GM12878 (cell line): ENCODE data around the gene ENDOD1. TPM values are rescaled to one million over a fixed set of nuclear protein-coding genes. Genes with fewer than 3 reads are reported as not detected.
A peak's percentile ranks its signal among the peaks of the same experiment; 100 is the strongest.

Experiments used
- BRCA1 ChIP-seq: IDR thresholded peaks from 2 replicates; pipeline ENCODE4 v1.6.1; 2011; ENCODE audit warnings: low read depth, low read length, improper control_type of control experiment
- CEBPB ChIP-seq, 2 experiments: fragments of 150-350 bp in 1 of 2; IDR thresholded peaks; 2 replicates each; pipeline ENCODE4 v1.6.1; 2012 to 2014; ENCODE audit warnings: low read depth in 2 of 2, low read length in 2 of 2, borderline replicate concordance in 1 of 2, inconsistent platforms in 1 of 2
- CHD4 ChIP-seq: fragments of 200-600 bp; sonication (generic); IDR thresholded peaks from 2 replicates; pipeline ENCODE4 v1.6.1; 2016; ENCODE audit warnings: mild to moderate bottlenecking
- CREM ChIP-seq: IDR thresholded peaks from 2 replicates; pipeline ENCODE4 v1.6.1; 2014; ENCODE audit warnings: antibody characterized with exemption, low read depth
- EED ChIP-seq: sonication (generic); IDR thresholded peaks from 2 replicates; pipeline ENCODE4 v1.6.1; 2016; ENCODE audit warnings: antibody characterized with exemption, low read depth
- KAT2A ChIP-seq: conservative IDR thresholded peaks from 2 replicates; pipeline ENCODE4 v1.6.1; 2011; ENCODE audit warnings: low read depth, low read length; ENCODE audit not compliant: control insufficient read depth
- MEF2A ChIP-seq: IDR thresholded peaks from 2 replicates; pipeline ENCODE4 v1.6.1; 2011; ENCODE audit warnings: low read depth, mild to moderate bottlenecking, low read length, moderate library complexity; ENCODE audit not compliant: insufficient read depth
- NFIC ChIP-seq: IDR thresholded peaks from 2 replicates; pipeline ENCODE4 v1.6.1; 2012; ENCODE audit warnings: low read depth, mild to moderate bottlenecking, inconsistent platforms, low read length, moderate library complexity
- NR2C2 ChIP-seq: IDR thresholded peaks from 2 replicates; pipeline ENCODE4 v1.6.1; 2011; ENCODE audit warnings: borderline replicate concordance, low read depth; ENCODE audit not compliant: control insufficient read depth, insufficient read length
- PAX5 ChIP-seq: IDR thresholded peaks from 2 replicates; pipeline ENCODE4 v1.6.1; 2011; ENCODE audit warnings: low read depth, low read length, borderline replicate concordance
- PAX8 ChIP-seq: fragments of 450-650 bp; IDR thresholded peaks from 2 replicates; pipeline ENCODE4 v1.6.1; 2017; ENCODE audit warnings: mild to moderate bottlenecking, moderate library complexity
- POLR2AphosphoS2 ChIP-seq: IDR thresholded peaks from 2 replicates; pipeline ENCODE4 v1.6.1; 2011; ENCODE audit warnings: low read depth, mild to moderate bottlenecking, low read length, improper control_type of control experiment, moderate library complexity
- POU2F2 ChIP-seq: IDR thresholded peaks from 3 replicates; pipeline ENCODE4 v1.6.1; 2011; ENCODE audit warnings: low read depth, mild to moderate bottlenecking, low read length, borderline replicate concordance
- RAD21 ChIP-seq: IDR thresholded peaks from 2 replicates; pipeline ENCODE4 v1.6.1; 2011; ENCODE audit warnings: mild to moderate bottlenecking, low read depth, low read length, moderate library complexity; ENCODE audit not compliant: insufficient read depth
- RELA ChIP-seq: fragments of 450-650 bp; IDR thresholded peaks from 2 replicates; pipeline ENCODE4 v1.8.0; 2014; ENCODE audit warnings: borderline replicate concordance; ENCODE audit not compliant: partially characterized antibody
- RUNX3 ChIP-seq: IDR thresholded peaks from 2 replicates; pipeline ENCODE4 v1.6.1; 2012; ENCODE audit warnings: low read length, inconsistent platforms
- SREBF1 ChIP-seq: IDR thresholded peaks from 2 replicates; pipeline ENCODE4 v1.6.1; 2012; ENCODE audit warnings: mild to moderate bottlenecking, low read length
- STAT3 ChIP-seq: IDR thresholded peaks from 2 replicates; pipeline ENCODE4 v1.6.1; 2011; ENCODE audit warnings: low read depth, low read length, improper control_type of control experiment
- ZNF274 ChIP-seq: IDR thresholded peaks from one replicate; pipeline ENCODE4 v1.8.0; 2011; ENCODE audit not compliant: insufficient read length, insufficient read depth
- polyA plus RNA-seq, 11 experiments: library from polyadenylated mRNA; depleted of rRNA in 4 of 11; unstranded in 6 of 11; stranded (reverse) in 5 of 11; fragments of >200 nt; fragmentation: Nextera tagmentation in 4 of 11; fragmentation: Illumina TruSeq in 1 of 11; extraction: Ambion mirVana in 4 of 11; extraction: Trizol in 1 of 11; gene quantifications; 1 replicate in 1 of 11; 2 replicates in 10 of 11; pipeline versions ENCODE4 v1.2.1 to v1.2.3, GENCODE V29; 2011 to 2016; ENCODE audit warnings: inconsistent platforms in 2 of 11, missing spikeins in 2 of 11, low read depth in 1 of 11
- total RNA-seq, 4 experiments: library from RNA; depleted of rRNA in 3 of 4; stranded (reverse); fragments of >200 nt in 3 of 4; fragmentation: Illumina TruSeq in 1 of 4; extraction: Trizol in 1 of 4; gene quantifications; 2 replicates each; pipeline versions ENCODE4 v1.2.1 to v1.2.3, GENCODE V29; 2013 to 2021
- TF ChIP-seq, protein P1 (sequence below): fragments of 150-350 bp; IDR thresholded peaks from 2 replicates; pipeline ENCODE4 v1.6.1; 2014; ENCODE audit warnings: mild to moderate bottlenecking, low read depth, low read length
- TF ChIP-seq, protein P2 (sequence below): IDR thresholded peaks from 2 replicates; pipeline ENCODE4 v1.6.1; 2012; ENCODE audit warnings: low read depth, low read length, improper control_type of control experiment
- TF ChIP-seq, protein P3 (sequence below): fragments of 450-650 bp; formaldehyde crosslinking; IDR thresholded peaks from 2 replicates; pipeline ENCODE4 v1.4.0; 2020; ENCODE audit warnings: mild to moderate bottlenecking, moderate library complexity
- TF ChIP-seq, protein P4 (sequence below): IDR thresholded peaks from 2 replicates; pipeline ENCODE4 v1.6.1; 2012; ENCODE audit warnings: low read length, inconsistent platforms

ENDOD1 gene
- total and polyA plus RNA-seq, 10 of the 15 experiments (the other 5 are each of a cell fraction or from before 2014, with no cell fraction given) = 6.0 to 30.0 (median 12.1) TPM

DNA sequence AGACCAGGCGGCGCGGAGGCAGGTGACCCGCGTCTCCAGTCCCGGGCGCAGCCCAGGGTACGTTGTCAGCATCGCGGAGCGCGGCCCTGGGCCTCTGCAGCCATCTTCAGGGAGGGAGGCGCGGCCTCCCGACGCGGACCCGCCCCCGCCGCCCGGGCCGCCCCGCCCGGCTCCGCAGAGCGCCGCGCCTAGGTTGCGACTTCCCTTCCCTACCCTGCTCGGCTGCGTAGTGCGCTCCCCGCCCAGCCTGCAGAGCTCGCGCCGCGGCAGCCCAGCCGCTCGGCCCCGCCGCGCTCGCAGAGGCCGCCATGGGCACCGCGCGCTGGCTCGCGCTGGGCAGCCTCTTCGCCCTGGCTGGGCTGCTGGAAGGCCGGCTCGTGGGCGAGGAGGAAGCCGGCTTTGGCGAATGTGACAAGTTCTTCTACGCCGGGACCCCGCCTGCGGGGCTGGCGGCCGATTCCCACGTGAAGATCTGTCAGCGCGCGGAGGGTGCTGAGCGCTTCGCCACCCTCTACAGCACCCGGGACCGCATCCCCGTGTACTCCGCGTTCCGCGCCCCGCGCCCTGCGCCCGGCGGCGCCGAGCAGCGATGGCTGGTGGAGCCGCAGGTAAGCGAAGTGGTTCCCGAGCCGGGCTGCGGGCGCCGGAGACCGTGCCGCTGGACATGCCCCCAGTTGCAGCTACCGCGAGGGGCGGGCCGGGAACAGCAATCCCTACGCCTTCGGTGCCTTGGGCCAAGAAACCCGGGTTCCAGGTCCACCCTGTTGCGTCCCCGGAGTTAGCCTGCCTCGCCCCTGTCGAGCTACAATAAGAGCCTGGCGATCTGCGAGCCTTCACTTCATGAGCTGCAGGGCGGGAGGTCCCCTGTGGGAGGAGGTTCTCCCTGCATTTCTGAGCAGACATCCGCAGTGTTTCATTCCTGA is at the start of gene ENDOD1 (continued):
- TF ChIP-seq POU2F2 = 0 out of 3 replicates have a peak, but pooled peaks have one; percentile 16
- no peak; the same call in 1 of the 2 replicates for TF ChIP-seq RUNX3
- TF ChIP-seq NFIC = no peak
- no peak for TF ChIP-seq PAX8
- TF ChIP-seq, protein P1, sequence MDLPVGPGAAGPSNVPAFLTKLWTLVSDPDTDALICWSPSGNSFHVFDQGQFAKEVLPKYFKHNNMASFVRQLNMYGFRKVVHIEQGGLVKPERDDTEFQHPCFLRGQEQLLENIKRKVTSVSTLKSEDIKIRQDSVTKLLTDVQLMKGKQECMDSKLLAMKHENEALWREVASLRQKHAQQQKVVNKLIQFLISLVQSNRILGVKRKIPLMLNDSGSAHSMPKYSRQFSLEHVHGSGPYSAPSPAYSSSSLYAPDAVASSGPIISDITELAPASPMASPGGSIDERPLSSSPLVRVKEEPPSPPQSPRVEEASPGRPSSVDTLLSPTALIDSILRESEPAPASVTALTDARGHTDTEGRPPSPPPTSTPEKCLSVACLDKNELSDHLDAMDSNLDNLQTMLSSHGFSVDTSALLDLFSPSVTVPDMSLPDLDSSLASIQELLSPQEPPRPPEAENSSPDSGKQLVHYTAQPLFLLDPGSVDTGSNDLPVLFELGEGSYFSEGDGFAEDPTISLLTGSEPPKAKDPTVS = no peak
- no peak for TF ChIP-seq STAT3
- TF ChIP-seq, protein P2, sequence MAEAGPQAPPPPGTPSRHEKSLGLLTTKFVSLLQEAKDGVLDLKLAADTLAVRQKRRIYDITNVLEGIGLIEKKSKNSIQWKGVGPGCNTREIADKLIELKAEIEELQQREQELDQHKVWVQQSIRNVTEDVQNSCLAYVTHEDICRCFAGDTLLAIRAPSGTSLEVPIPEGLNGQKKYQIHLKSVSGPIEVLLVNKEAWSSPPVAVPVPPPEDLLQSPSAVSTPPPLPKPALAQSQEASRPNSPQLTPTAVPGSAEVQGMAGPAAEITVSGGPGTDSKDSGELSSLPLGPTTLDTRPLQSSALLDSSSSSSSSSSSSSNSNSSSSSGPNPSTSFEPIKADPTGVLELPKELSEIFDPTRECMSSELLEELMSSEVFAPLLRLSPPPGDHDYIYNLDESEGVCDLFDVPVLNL = 0 out of 2 replicates have a peak, but pooled peaks have one; percentile 18
- no peak for TF ChIP-seq RAD21
- 0 out of 2 replicates have a peak, but pooled peaks have one; percentile 13 for TF ChIP-seq EED
- no peak for TF ChIP-seq MEF2A
- TF ChIP-seq RELA = no peak
- TF ChIP-seq SREBF1 = no peak
- no peak for TF ChIP-seq CEBPB (IDR thresholded peaks at IDR 0.05; ENCODE audit: borderline replicate concordance in 1 of 2, low read depth in 2 of 2, low read length in 2 of 2)
- TF ChIP-seq NR2C2 = no peak
- TF ChIP-seq ZNF274 = no peak
- TF ChIP-seq PAX5 = no peak
- TF ChIP-seq CHD4 = no peak
- TF ChIP-seq, protein P3, sequence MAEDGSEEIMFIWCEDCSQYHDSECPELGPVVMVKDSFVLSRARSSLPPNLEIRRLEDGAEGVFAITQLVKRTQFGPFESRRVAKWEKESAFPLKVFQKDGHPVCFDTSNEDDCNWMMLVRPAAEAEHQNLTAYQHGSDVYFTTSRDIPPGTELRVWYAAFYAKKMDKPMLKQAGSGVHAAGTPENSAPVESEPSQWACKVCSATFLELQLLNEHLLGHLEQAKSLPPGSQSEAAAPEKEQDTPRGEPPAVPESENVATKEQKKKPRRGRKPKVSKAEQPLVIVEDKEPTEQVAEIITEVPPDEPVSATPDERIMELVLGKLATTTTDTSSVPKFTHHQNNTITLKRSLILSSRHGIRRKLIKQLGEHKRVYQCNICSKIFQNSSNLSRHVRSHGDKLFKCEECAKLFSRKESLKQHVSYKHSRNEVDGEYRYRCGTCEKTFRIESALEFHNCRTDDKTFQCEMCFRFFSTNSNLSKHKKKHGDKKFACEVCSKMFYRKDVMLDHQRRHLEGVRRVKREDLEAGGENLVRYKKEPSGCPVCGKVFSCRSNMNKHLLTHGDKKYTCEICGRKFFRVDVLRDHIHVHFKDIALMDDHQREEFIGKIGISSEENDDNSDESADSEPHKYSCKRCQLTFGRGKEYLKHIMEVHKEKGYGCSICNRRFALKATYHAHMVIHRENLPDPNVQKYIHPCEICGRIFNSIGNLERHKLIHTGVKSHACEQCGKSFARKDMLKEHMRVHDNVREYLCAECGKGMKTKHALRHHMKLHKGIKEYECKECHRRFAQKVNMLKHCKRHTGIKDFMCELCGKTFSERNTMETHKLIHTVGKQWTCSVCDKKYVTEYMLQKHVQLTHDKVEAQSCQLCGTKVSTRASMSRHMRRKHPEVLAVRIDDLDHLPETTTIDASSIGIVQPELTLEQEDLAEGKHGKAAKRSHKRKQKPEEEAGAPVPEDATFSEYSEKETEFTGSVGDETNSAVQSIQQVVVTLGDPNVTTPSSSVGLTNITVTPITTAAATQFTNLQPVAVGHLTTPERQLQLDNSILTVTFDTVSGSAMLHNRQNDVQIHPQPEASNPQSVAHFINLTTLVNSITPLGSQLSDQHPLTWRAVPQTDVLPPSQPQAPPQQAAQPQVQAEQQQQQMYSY (CRISPR knock-in tag) = no peak
- peak; percentile 77; the same call in 1 of the 2 replicates for TF ChIP-seq POLR2AphosphoS2
- no peak for TF ChIP-seq CREM
- no peak for TF ChIP-seq KAT2A
- no peak for TF ChIP-seq BRCA1
- TF ChIP-seq, protein P4, sequence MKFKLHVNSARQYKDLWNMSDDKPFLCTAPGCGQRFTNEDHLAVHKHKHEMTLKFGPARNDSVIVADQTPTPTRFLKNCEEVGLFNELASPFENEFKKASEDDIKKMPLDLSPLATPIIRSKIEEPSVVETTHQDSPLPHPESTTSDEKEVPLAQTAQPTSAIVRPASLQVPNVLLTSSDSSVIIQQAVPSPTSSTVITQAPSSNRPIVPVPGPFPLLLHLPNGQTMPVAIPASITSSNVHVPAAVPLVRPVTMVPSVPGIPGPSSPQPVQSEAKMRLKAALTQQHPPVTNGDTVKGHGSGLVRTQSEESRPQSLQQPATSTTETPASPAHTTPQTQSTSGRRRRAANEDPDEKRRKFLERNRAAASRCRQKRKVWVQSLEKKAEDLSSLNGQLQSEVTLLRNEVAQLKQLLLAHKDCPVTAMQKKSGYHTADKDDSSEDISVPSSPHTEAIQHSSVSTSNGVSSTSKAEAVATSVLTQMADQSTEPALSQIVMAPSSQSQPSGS = no peak
